ENCODE results near the gene ASCL2.
"Not testable (repeated sequence)": the region's sequence is repeated elsewhere in the genome, so short reads cannot be mapped to it uniquely, and the experiment has no call there.

Gene ASCL2

DNA sequence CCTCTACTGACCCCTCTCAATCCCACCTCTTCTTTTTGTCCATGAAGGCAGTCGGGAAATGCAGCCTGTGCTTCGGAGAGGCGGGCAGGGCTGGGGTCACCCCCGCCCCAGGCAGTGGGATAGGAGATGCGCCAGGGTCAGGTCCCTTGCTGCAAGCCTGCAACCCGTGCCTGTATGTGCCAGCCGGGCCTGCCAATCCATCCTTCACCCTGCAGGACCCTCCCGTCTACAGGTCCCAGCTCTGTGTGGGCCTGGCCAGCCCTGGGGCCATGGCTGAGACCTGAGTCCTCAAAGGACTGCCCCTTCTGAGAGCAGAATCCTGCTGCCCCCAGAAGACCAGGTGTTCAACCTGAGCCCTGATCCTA, 10.9 kb downstream of the ASCL2 start:
- DNase-seq = no peak

DNA sequence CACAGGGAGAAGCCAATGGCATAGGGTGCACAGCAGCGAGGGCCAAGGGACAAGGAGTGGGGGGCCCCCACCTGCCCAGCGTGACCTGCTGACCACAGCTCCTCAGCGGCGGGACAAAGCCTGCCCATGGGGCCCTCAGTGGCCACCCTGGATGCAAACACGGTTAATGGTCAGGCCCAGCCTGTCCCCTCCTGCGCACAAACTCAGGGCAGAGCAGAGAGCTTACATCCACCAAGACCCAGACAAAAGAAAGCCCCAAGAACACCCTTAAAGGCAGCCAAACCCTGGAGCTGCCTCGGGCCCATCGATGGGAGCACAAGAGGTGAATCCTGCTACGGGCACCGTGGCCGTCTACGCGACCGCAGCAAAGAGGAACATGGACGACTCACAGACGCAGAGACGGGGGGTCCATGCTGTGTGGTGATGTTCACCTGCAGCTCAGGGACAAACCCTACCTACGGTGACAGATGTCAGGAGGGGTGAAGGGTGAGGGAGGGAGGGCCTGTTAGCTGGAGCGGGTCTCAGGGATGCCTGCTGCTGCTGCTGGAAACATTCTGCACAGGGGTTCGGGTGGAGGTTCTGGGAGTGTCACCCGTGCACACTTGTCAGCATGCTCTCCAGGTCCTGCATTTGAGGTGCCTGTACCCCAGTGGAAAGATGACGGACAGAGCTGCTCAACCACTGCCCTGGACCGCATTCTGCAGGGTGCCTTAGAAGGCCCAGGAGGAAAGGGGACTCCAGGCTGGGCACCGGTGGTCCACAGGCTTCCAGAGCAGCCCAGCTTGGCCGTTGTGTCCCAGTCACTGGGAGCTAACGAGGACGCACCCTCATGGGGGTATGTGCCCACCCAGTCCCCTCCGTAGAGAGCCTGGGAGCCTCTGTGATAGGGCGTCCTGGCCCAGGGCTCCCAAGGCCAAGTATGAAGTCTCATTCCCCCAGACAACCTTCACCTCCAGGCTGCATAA, 11.6 kb downstream of the ASCL2 start:
- no peak for DNase-seq

DNA sequence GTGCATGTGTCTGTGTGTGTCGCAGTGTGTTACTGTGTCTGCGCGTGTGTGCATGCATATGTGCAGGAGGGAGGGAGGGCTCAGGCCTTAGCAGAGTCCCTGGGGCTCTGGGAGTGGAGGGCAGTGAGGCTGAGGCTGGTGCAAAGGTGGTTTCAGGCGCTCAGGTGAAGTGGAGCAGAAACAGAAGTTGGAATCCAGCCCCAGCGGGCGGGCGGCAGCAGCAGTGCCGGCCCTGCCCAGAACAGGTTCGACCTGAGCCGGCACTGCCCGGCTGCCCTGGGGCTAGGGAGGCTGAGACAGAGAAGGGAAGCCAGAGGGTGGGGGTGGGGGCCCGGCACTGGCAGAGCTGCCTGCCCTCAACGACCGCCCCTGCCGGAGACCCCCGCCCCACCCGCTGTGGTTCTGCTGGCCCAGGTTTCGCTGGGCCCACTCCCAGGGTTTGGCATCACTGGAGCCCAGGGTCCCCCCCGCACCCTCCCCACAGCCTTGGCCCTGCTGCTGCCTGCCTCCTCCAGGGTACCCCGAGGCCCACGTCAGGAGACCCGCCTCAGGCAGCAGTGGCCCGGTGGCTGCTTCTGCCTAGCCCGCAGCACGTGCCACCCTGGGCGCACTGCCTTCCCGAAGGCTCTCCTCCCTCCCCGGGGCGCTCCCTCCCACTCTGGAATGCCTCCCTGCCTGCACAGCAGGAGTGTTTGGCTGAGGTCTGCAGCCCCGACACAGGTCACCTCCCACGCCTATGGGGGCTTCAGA, 13.3 kb downstream of the ASCL2 start:
- DNase-seq = no peak

DNA sequence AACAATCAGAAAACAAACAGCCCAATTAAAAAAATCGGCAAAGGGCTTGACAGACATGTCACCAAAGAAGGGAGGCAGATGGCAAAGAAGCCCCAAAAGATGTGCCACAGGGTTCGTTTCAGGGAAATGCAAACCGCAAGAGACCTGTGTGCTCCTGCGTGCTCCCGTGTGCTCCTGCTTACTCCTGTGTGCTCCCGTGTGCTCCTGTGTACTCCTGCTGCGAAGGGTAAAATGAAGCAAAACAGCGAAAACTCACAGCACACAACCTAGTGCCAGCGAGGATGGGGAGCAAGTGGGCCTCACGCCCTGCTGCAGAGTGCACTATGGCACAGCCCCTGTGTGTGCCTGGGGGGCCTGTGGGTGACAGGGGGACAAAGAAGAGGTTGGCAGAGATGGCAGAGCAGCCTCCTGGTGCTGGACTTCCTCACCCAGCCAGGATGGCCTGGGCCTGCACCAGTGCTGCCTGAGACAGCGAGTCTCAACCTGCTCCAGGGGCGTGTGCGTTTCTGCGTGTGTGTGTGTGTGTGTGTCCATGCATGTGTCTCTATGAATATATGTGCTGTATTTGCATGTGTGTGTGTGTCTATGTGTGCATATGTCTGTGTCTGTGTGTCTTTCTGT, 14.0 kb downstream of the ASCL2 start:
- DNase-seq = no peak

DNA sequence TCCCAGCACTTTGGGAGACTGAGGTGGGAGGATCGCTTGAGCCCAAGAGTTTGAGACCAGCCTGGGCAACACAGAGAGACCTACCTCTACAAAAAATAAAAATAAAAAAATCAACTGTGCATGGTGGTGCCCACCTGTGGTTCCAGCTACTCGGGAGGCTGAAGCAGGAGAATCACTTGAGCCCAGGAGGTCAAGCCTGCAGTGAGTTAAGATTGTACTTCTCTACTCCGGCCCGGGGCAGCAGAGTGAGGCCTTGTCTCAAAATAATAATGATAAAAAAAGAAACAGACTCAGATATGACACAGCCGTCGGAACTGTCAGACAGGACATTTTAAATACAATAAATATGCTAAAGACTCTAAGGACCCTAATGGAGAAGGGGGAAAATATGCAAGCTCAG, 18.4 kb downstream of the ASCL2 start:
- no peak for DNase-seq

DNA sequence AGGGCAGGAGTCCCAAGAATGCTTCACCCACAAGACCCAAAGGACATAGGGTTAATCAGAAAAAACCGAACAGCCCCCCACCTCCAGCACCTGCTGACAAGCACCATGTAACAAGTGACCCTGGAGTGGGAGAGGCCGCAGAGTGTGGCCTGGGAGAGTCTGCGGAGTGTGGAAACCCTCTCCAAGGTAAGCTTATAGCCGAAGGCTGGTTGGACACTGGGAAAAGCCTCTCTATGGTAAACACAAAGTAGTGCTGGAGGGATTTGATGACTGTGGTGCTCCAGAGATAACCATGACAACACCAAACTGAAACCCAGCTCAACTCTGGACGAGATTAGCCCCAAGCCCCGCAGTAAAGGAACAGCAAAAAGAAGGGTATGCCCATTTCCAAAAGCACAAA, 19.2 kb downstream of the ASCL2 start:
- DNase-seq = no peak

DNA sequence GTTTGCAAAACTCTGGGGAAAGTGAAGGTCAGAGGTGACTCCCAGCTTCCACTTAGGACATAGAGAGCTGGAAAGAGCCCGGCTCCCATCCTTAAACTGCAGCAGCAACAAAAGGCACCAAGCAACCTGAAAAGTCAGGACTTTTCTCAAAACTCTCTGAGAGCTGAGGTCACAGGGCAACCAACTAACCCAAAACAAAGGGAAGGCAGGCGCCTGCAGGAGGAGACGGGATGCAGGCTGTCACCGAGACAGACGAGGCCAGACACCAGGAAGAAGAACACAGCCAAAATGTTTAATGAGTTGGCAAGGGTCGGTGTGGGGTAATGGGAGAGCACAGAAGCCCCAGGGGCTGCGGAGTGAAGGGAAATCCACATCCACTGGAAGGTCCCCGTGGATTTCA, 19.9 kb downstream of the ASCL2 start:
- DNase-seq = no peak

DNA sequence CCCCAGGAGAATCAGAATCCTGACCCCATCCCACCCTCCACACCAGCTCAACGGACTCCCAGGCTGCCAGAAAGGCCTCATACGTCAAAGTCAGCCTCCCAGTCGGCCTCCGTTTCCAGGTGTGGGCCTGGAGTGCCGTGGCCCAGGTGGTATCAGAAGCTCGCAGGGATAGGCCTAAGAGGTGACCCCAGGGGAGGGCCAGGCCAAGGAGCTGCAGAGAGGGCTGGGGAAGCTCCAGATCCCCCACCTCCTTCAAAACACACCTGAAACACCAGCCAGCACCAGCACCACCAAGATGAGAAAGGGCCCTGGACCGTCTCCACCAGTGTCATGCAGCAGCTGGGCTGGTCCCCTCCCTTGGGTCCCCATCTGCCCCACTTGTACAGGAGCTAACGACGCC, 20.3 kb downstream of the ASCL2 start:
- no peak for DNase-seq

DNA sequence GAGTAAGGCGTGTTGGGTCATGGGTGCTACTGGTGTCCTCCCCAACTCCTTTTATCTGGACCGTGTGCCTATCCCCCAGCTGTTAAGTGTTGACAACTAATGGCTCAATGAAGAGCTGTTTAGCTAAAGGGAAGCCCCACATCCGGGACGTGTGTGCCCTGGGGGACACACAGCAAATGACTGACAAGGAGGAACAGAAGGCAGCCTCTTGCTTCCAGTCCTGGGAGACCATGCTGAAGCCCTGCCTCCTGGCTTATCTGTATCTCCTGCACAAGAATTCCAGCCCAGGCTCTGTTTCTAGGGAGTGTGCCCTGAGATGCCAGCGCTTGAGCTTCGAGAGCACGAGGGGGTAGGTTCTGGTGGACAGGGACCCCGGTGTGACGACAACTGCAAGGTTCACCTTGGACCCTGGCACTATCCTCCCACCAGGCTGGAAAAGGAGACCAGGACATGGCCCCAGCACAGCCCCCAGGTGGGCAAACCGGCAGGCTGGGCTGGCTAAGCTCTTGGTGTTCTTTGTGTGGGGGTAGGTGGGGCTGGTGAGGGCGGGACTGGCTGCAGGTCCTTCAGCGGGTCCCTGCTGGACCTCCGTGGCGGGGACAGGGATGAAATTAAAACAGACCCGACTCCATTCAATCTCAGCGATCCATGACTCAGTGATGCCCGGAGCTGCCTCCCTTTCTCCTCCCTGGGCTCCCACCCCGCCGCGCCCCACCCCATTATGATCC, 21.0 kb downstream of the ASCL2 start:
- DNase-seq = no peak

DNA sequence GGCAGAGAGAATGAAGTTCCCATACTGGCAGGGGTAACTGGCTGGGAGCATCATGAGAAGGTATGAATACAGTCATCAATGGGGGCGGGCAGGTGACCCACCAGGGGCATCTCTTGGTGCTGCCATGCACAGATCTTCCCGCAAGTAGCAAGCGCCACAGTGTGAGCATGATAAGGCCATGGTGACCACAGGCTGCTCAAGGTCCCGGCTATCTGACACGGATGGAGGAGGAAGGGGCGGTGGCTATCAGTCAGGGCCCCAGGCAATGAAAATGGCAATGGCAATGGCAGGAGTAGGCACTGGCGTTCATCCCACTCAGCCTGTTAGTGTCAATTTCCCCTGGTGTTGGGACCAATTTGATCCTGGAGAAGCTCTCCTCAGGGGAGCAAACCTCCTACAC, 21.6 kb downstream of the ASCL2 start:
- DNase-seq = no peak

DNA sequence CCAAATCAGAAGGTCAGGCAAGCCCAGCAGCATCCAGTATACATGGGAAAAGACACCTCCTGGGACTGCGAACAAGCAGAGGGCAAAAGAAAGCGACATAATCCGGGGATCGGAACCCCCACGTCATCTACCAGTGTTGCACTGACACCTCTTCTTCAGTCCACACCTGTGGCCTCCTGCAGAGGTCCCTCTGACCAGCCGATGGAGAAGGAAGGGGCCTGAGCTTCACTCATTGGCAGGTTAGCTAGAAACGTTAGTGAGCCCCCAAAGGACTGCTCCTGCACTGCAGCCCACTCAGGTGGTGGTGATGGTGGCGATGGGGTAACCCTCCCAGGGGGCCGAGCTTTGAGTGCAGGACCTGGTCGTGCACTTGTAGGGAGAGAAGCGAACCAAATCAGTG, 22.1 kb downstream of the ASCL2 start:
- DNase-seq = no peak

DNA sequence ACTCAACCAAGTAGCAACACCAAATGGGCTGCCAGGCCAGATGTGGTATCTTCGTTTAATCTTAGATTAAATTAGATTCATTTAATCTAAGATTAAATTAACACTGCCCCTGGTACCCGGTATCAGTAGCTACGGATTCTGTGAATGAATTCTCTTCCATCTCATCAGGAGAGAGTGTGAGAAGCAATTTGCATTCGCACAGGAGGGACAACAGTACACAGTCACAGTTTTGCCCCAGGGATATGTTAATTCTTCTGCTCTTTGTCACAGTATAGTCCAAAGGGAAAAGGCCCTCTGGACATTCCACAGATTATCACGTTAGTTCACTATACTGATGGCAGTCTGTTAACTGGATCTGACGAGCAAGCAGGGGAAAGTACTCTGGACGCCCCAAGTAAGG, 22.9 kb downstream of the ASCL2 start:
- no peak for DNase-seq

DNA sequence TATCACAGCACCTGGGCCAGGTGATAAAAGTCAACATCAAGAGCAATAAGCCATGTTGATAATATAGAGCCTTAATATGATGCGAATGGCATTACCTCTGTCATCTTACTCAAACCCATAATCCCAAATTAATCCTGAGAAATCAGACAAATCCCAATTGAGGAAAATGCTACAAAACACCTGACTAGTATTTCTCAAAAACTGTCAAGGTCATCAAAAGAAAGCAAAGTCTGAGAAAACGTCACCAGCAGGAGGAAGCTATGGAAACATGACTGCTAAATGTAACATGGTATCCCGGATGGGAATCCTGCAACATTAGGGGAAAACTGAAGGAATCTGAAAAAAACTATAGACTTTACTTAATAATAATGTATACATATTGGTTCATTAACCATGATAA, 29.6 kb downstream of the ASCL2 start:
- no peak for DNase-seq

DNA sequence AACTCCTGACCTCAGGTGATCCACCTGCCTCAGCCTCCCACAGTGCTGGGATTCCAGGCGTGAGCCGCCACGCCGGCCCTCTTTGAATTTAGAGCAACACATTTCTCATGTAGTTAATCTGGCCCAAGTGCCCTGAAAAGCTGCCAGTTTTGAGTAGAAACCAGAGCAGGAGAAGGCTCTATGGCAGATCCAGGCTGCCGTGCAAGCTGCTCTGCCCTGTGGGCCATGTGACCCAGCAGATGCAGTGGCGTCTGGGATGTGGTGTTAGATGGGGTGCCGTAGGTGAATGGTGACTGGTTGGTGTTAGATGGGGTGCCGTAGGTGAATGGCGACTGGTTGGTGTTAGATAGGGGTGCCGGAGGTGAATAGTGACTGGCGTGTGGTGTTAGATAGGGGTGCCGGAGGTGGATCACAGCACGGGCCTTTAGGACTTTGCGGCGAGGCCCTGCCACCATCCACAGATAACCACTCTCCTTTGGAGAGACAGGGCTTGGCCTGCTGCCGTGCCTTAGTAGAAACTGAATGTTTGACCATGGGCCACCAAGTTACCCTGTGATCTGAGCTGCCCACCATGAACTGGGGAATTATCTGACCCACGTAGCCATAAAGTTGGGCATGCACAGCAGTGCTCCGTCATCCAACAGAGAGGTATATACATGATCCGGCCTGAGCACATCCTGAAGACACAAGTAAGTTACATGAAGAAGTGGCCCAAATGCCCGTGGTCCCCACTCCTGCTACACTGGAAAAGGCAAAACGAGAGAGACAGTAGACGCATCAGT, 32.7 kb downstream of the ASCL2 start:
- no peak for DNase-seq

DNA sequence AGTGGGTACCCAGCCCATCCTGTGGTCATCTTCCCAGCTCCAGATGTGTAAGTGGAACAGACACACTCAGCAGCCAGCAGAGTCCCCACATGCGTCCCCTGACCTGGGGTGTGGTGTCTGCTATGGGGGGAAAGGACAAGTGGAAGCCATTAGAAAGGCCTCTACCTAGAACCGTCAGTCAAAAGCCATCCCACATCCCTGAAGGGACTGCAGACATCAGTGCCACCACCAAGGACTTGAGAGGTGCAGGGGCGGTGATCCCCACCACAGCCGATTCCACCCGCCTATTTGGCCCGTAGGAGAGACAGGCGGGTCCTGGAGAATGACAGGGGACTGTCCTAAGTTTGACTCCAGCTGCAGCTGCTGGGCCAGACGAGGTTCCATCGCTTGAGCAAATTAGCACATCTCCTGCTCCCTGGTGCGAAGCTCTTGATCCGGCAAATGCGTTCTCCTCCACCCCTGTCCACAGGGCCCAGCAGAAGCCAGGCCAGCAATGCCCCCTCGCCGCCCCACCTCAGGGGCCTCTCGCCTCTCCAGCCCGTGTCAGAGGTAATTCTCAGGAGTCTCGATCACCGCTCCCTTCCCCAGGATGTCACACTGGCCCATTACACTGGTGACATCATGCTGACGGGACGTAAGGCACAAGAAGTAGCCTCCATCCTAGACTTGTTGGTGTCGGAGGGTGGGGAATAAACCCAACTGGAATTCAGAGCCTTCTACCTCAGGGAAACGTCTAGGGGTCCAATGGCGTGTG, 33.8 kb downstream of the ASCL2 start:
- not testable (repeated sequence) for DNase-seq

DNA sequence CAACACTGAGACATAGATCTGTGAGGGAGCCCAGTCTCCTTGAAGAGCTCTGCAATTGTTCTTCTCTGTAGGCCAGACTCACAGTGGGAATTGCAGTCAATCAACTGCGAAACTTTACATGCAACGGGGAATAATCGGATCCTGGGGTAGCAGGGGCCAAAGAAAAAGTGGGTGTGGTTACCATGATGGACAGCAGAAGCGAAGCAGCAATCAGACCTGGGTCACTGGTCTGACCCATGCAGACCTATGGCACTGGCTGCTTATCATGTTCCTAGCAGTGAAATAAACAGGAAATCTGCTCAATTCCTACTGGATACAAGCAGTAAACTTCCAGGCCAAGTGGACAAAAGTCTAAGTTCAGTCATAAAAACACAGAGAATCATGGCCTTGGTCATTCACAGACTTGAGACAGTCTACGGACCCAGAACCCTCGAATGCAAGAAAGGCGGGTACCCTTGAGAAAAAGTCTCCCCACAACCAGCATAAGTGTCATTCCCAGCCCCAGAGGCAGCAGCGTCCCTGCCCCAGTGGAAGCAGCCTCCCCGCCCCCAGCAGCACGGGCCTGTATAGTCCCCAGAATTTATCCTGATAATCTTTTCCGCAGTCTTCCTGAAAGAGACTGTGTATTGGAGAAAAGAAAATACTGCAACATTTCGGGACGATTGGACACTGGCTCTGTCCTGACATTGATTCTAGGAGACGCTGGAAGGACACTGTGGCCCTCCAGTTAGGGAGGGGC, 34.6 kb downstream of the ASCL2 start:
- DNase-seq = no peak

DNA sequence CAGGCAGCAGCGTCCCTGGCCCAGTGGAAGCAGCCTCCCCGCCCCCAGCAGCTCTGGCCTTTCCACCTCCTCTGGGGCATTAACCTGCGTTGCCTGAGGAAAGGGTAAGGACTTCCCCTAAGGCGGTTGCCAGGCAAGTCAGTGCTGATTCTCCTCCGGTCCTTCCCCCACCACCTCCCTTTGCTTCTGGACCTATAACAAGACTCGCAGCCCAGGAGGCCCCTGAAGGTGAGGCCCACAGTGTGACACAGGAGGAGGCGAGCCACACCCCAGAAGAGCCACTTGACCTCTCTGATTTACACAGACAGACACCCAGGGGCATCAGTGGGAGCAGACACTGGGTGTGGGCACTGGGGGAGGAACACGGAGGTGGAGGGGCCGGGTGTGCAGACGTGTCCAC, 35.4 kb downstream of the ASCL2 start:
- no peak for DNase-seq

DNA sequence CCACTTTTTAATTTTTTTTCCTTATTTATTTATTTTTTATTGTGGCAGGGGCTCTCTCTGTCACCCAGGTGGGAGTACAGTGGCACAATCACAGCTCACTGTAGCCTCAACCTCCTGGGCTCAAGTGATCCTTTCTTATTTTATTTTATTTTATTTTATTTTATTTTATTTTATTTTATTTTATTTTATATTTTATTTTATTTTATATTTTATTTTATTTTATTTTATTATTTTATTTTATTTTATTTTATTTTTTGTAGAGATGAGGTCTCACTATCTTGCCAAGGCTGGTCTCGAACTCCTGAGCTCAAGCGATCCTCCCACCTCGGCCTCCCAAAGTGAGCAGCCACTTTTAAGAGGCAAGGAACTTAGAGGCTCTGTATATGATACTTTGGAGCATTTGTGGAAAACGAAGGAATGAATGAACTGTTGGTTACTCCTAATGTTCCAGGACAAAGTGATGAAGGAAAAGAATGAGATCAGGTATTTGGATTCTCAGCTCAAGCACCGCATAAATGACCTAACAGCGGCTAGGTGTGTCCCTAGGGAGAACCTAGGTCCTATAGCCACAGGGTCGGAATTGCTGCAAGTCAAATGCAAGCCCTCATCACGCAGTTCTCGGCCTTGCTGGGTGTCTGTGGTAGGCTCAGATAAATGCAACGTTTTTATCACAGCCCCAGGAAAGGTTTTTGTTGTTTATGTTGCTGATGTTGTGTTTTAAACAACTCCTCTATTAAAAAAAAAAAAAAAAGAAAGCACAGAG, 36.5 kb downstream of the ASCL2 start:
- no peak for DNase-seq

DNA sequence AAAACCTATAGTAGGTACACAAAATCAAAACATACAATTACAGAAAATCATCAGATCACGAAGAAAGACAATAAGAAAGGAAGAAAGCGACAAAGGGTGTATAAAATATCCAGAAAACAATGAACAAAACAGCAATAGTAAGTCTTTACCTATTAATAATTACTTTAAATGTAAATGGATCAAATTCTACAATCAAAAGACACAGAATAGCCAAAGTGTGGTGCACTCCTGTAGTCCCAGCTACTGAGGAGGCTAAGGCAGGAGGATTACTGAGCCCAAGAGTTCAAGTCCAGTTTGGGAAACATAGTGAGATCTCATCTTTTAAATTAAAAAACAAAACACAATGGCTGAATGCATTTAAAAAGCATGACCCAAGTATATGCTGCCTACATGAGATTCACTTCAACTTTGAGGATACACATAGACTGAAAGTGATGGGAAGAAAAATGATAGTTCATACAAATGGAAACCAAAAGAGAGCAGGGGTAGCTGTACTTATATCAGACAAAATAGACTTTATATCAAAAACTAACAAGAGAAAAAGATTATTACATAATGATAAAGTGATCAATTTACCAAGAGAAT, 40.6 kb downstream of the ASCL2 start:
- DNase-seq = no peak

DNA sequence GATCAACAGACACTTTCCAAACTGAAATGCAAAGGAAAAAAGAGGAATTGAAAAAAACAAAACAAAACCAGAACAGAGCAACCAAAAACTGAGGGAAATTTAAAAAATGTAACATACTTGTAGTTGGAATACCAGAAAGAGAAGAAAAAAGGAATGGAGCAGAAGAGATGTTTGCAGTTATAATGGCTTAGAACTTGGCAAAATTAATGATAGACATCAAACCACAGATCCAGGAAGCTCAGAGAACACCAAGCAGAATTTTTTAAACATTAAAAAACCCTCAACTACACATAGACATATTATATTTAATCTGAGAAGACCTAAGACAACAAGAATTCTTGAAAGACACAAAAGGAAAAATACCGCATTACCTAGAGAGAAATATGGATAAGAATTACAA, 46.1 kb downstream of the ASCL2 start:
- DNase-seq = no peak
